Mucosa of descending colon (tissue), 3 donors: Measurements from ENCODE around the gene RAC3. TPM values are rescaled to one million over a fixed set of nuclear protein-coding genes. Genes with fewer than 3 reads are reported as not detected.
A peak's percentile ranks its signal among the peaks of the same experiment; 100 is the strongest.

Source experiments
- ATAC-seq: fragments of 200-7000 bp; cut with Tn5 transposase; one replicate; pipeline ENCODE4 v1.9.1; 2020; ENCODE audit warnings: mild to moderate bottlenecking, moderate library complexity
- DNase-seq, 3 donors: peaks; one replicate each; pipeline ENCODE4 v3.0.0-alpha.2; 2020
- H3K36me3 ChIP-seq: fragments of 200-600 bp; one replicate; pipeline ENCODE4 v1.8.0; 2021; ENCODE audit warnings: low read depth, mild to moderate bottlenecking
- H3K4me1 ChIP-seq: fragments of 200-600 bp; one replicate; pipeline ENCODE4 v1.8.0; 2021; ENCODE audit warnings: low read depth, mild to moderate bottlenecking
- H3K4me3 ChIP-seq: fragments of 200-600 bp; one replicate; pipeline ENCODE4 v1.8.0; 2021; ENCODE audit warnings: mild to moderate bottlenecking
- H3K9me3 ChIP-seq: fragments of 200-600 bp; one replicate; pipeline ENCODE4 v1.8.0; 2021; ENCODE audit warnings: mild to moderate bottlenecking
- CTCF ChIP-seq: fragments of 200-600 bp; IDR thresholded peaks from one replicate; pipeline ENCODE4 v1.8.0; 2022; ENCODE audit warnings: antibody characterized with exemption, mild to moderate bottlenecking
- intact Hi-C, 2 donors: fragments of 100-400 bp; cut with DNase I in 1 of 2; cut with micrococcal nuclease in 1 of 2; formaldehyde crosslinking; loops; one replicate each; pipeline versions ENCODE4 v1.11.0 to v1.11.1; 2022; cut with DNase I, micrococcal nuclease
- long read RNA-seq, 2 donors: library from polyadenylated mRNA; unstranded; transcript quantifications; one replicate each; pipeline ENCODE4 v2.0.0, GENCODE V29; 2019 to 2021
- total RNA-seq, 3 donors: library from RNA; stranded (reverse); fragmentation: NEBNext Ultra II Directional in 2 of 3; extraction: Animal tissue kit (Norgen Biotek cat#: 25700) in 2 of 3; gene quantifications; one replicate each; pipeline versions ENCODE4 v1.2.1 to v1.2.4, GENCODE V29; 2021 to 2023
- donor health status: DM: no; HTN: no; CAD: no; lungs with moderate emphysema.
- donor health status: DM: no; HTN: no; CAD: no.
- donor health status: DM: no; HTN: yes; CAD: no.

Gene RAC3
- total RNA-seq, result 1 to 10 TPM; 3.4 to 6.2 (median 4.2) TPM
- long read RNA-seq, donor 1, result 0 reads
- long read RNA-seq, donor 2, partial matches to known transcripts, result 0 of 2 reads
- long read RNA-seq, donor 2, other reads (novel, unspliced or antisense), result 0 of 2 reads

GRCh38 chr17:82031303-82031884 lies at the start of gene RAC3:
RAC3 (plus strand) TSS chr17:82031678; CDS start chr17:82031762, 84 bp downstream.
- ATAC-seq (peak; percentile 13), DNase-seq (no peak)
- intact Hi-C loops, result loop anchor here (5.0 to 10.0 kb wide), 2 partner anchors 121 to 123 kb away; no protein-coding TSS in a partner anchor
- no peak within 1 kb of the TSS for H3K4me3 ChIP-seq
- H3K36me3 ChIP-seq, result no peaks in the 10 kb centered on the region
- no peaks in the 10 kb centered on the region for H3K9me3 ChIP-seq
- H3K4me1 ChIP-seq, result peaks cover 16% of the 10 kb centered on the region
- no peak for TF ChIP-seq CTCF

GRCh38 chr17:81983011-81983638 lies 48.4 kb upstream of the RAC3 start:
- Histone ChIP-seq H3K4me1 (peaks cover 4% of the 10 kb centered on the region), H3K36me3 (no peaks in the 10 kb centered on the region), H3K9me3 (no peaks in the 10 kb centered on the region), H3K4me3 (no peak overlapping the region)
- ATAC-seq, result peak; percentile 11
- intact Hi-C loops, result no loop called here
- no peak for DNase-seq
- no peak for TF ChIP-seq CTCF

- TF ChIP-seq CTCF, result no peak
- intact Hi-C loops, result no loop called here
- Histone ChIP-seq H3K4me3 (no peak overlapping the region), H3K9me3 (no peaks in the 10 kb centered on the region), H3K4me1 (peaks cover 4% of the 10 kb centered on the region), H3K36me3 (no peaks in the 10 kb centered on the region)
- DNase-seq (no peak), ATAC-seq (no peak)
Measured at GRCh38 chr17:81983639-81984373, 47.7 kb upstream of the RAC3 start.

GRCh38 chr17:81984773-81985410 lies 46.6 kb upstream of the RAC3 start:
- no peak overlapping the region for H3K4me3 ChIP-seq
- no peaks in the 10 kb centered on the region for H3K9me3 ChIP-seq
- DNase-seq (no peak), ATAC-seq (no peak)
- no peaks in the 10 kb centered on the region for H3K36me3 ChIP-seq
- TF ChIP-seq CTCF, result no peak
- H3K4me1 ChIP-seq, result peaks cover 4% of the 10 kb centered on the region
- intact Hi-C loops, result no loop called here

- H3K9me3 ChIP-seq, result no peaks in the 10 kb centered on the region
- H3K4me3 ChIP-seq, result no peak overlapping the region
- H3K4me1 ChIP-seq, result peaks cover 10% of the 10 kb centered on the region
- no peak for TF ChIP-seq CTCF
- no peak for ATAC-seq
- no peak for DNase-seq
- H3K36me3 ChIP-seq, result no peaks in the 10 kb centered on the region
- intact Hi-C loops, result no loop called here
Measured at GRCh38 chr17:81986606-81987005, 44.9 kb upstream of the RAC3 start.
